ENCODE data around the gene GRWD1.

The GRWD1 gene

GRCh38 chr19:48478339-48479256 is 32.8 kb downstream of the GRWD1 start:
- no peak for DNase-seq (ENCODE audit: low read depth in 2 of 2)
- H3K4me3 ChIP-seq (replicated peaks in 1 of 2; ENCODE audit: low read depth in 2 of 2, low read length in 2 of 2), result no peak overlapping the region
- TF ChIP-seq CTCF (IDR thresholded peaks at IDR 0.05; ENCODE audit: low read depth, low read length), result no peak

- TF ChIP-seq CTCF (IDR thresholded peaks at IDR 0.05; ENCODE audit: low read depth, low read length), result no peak
- no peak overlapping the region for H3K4me3 ChIP-seq (replicated peaks in 1 of 2; ENCODE audit: low read depth in 2 of 2, low read length in 2 of 2)
- no peak for DNase-seq (ENCODE audit: low read depth in 2 of 2)
Measured at GRCh38 chr19:48479686-48480085, 33.9 kb downstream of the GRWD1 start.

DNA sequence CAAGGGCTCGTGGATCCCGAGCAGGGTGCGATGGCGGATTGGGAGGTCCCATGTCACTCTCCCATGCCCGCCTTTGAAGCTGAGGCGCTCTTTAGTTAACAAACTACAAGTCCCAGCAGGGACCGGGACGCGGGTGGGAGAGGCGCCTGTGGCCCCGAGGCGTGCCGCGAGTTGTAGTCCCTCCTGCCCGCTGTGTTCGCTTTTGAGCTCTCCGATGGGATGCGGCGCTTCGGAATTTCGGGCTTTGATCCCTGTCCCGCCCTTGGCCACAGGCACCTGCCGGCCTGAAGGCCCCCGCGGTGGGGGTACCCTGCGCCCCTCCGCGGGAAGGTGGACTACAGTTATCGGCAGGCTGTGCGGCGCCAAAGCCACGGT is 34.4 kb downstream of the GRWD1 start:
- DNase-seq (ENCODE audit: low read depth in 2 of 2), result no peak
- no peak for TF ChIP-seq CTCF (IDR thresholded peaks at IDR 0.05; ENCODE audit: low read depth, low read length)
- H3K4me3 ChIP-seq (replicated peaks in 1 of 2; ENCODE audit: low read depth in 2 of 2, low read length in 2 of 2), result peak overlapping the region; percentile 19 to 35

- no peak for TF ChIP-seq CTCF (IDR thresholded peaks at IDR 0.05; ENCODE audit: low read depth, low read length)
- DNase-seq (ENCODE audit: low read depth in 2 of 2), result peak; percentile 43 to 48
- peak overlapping the region; percentile 19 to 35 for H3K4me3 ChIP-seq (replicated peaks in 1 of 2; ENCODE audit: low read depth in 2 of 2, low read length in 2 of 2)
Measured at GRCh38 chr19:48480558-48481500, 35.0 kb downstream of the GRWD1 start.

DNA sequence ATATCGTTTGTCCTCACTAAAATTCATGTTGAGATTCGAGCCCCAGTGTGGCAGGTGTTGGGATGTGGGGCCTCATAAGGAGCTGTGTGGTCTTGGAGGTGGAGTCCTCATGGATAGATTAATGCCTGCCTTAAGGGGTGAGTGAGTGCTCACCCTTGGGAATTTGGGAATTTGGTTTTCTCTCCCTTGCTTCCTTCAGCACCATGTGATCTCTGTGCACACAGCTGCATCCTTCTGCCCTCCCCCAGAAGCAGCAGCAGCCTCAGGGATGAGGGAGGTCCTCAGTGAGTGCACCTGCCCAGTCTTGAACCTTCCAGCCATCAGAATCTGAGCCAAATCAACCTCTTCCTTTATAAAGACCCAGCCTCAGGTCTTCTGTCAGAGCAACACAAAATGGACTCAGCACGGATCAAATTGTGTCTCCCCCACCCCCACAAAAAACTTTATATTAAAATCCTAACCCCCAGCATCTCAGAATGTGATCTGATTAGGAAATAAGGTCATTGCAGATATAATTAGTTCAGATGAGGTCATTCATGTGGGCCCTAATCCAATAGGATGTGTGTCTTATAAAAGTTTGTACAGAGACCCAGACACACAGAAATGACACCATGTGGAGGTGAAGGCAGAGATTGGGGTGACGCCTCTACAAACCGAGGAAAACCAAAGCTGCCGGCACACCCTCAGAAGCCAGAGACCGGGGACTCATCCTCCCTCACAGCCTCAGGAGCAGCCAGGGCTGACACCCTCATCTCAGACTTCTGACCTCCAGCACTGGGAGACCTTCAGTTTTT is 36.3 kb downstream of the GRWD1 start:
- no peak for TF ChIP-seq CTCF (IDR thresholded peaks at IDR 0.05; ENCODE audit: low read depth, low read length)
- DNase-seq (ENCODE audit: low read depth in 2 of 2), result peak in 1 of 2 donors; percentile 61
- no peak overlapping the region for H3K4me3 ChIP-seq (replicated peaks in 1 of 2; ENCODE audit: low read depth in 2 of 2, low read length in 2 of 2)

- no peak for DNase-seq (ENCODE audit: low read depth in 2 of 2)
- no peak overlapping the region for H3K4me3 ChIP-seq (replicated peaks in 1 of 2; ENCODE audit: low read depth in 2 of 2, low read length in 2 of 2)
- TF ChIP-seq CTCF (IDR thresholded peaks at IDR 0.05; ENCODE audit: low read depth, low read length), result no peak
Measured at GRCh38 chr19:48483301-48483700, 37.5 kb downstream of the GRWD1 start.

Measured in cardiac fibroblast (primary cell).